Measurements from ENCODE around the gene TNFAIP2. TPM values are rescaled to one million over a fixed set of nuclear protein-coding genes. Genes with fewer than 3 reads are reported as not detected.

Gene TNFAIP2
- total and polyA plus RNA-seq, 2 donors (not counting 3 experiments of a cell fraction or from before 2014, with no cell fraction given) = 31.6 to 42.7 TPM

GRCh38 chr14:103090481-103091020 is 32.7 kb upstream of the TNFAIP2 start:
- Histone ChIP-seq H3K9me1 (replicated peaks; ENCODE audit: control insufficient read depth, extremely low read depth, insufficient read depth, low read length) (no peaks in the 10 kb centered on the region), H3K9me3 (replicated peaks; ENCODE audit: control insufficient read depth, insufficient read depth, low read length) (no peaks in the 10 kb centered on the region), H3K9ac (replicated peaks; ENCODE audit: extremely low read depth, insufficient read depth, low read length) (no peak overlapping the region), H3K4me2 (ENCODE audit: insufficient read depth, low read length) (no peak overlapping the region), H2AFZ (ENCODE audit: low read depth, low read length) (no peak overlapping the region), H3K4me1 (ENCODE audit: control insufficient read depth, extremely low read depth, insufficient read depth, low read length) (peaks cover 4% of the 10 kb centered on the region), H3K4me3 (replicated peaks in 1 of 3; ENCODE audit: insufficient read depth in 1 of 3, low read depth in 1 of 3, low read length in 3 of 3) (no peak overlapping the region), H3K27ac (ENCODE audit: insufficient read depth, low read depth, low read length) (no peak overlapping the region), H3K79me2 (ENCODE audit: control insufficient read depth, insufficient read depth, low read length) (no peaks in the 10 kb centered on the region), H4K20me1 (replicated peaks; ENCODE audit: control insufficient read depth, extremely low read depth, insufficient read depth, low read length) (no peaks in the 10 kb centered on the region), H3K27me3 (ENCODE audit: control insufficient read depth in 2 of 2, insufficient read depth in 2 of 2, low read length in 2 of 2) (no peaks in the 10 kb centered on the region), H3K36me3 (ENCODE audit: control insufficient read depth in 2 of 2, extremely low read depth in 1 of 2, insufficient read depth in 2 of 2, low read length in 2 of 2) (no peaks in the 10 kb centered on the region)
- DNase-seq (ENCODE audit: low read depth, low spot score) (no peak), FAIRE-seq (no peak)
- intact Hi-C loops (cut with micrococcal nuclease) (loop anchor here (1.0 kb wide), 1 partner anchor 15 kb away; no protein-coding TSS in a partner anchor), dilution Hi-C loops (cut with MboI; ENCODE audit: extremely low pct_ligation_motif_present, low sequenced_read_pairs) (no loop called here)
- no TSS peak for BruUV-seq (replicated peaks)
- TF ChIP-seq FOS (IDR thresholded peaks at IDR 0.05; ENCODE audit: borderline replicate concordance, insufficient read depth, low read length) (no peak), JUN (IDR thresholded peaks at IDR 0.05; ENCODE audit: borderline replicate concordance, insufficient read depth, insufficient read length, low read depth) (no peak), MAX (IDR thresholded peaks at IDR 0.05; ENCODE audit: insufficient read depth, insufficient read length) (no peak), MYC (IDR thresholded peaks at IDR 0.05; ENCODE audit: low read depth, low read length) (no peak), GATA2 (IDR thresholded peaks at IDR 0.05; ENCODE audit: insufficient read depth, insufficient read length, low read depth, low read length) (no peak), CTCF (IDR thresholded peaks at IDR 0.05; ENCODE audit: extremely low read depth in 1 of 2, insufficient read depth in 1 of 2, low read depth in 1 of 2, low read length in 2 of 2) (no peak), EZH2 (IDR thresholded peaks at IDR 0.05; ENCODE audit: borderline replicate concordance, low read depth, low read length, severe bottlenecking) (no peak), POLR2AphosphoS5 (IDR thresholded peaks at IDR 0.05; ENCODE audit: insufficient read depth, low read depth, low read length) (no peak), POLR2A (IDR thresholded peaks at IDR 0.05; ENCODE audit: low read depth, low read length) (no peak)
- ChIA-PET POLR2A (no interaction called here), CTCF (interaction anchor here (1.0 to 1.7 kb wide), 3 partner anchors 12 to 15 kb away, joined by 5 to 8 read pairs (median 5); no protein-coding TSS in a partner anchor)
